HG03439 (cell line): ENCODE results near the gene CELSR1.

Experiments
- ATAC-seq: cut with Tn5 transposase; IDR thresholded peaks from one replicate; pipeline ENCODE4 v1.9.1; 2021; ENCODE audit warnings: mild to moderate bottlenecking, moderate library complexity; ENCODE audit not compliant: unreplicated experiment

The CELSR1 gene

GRCh38 chr22:46557736-46558480 lies 20.5 kb upstream of the CELSR1 start:
- no peak for ATAC-seq

- no peak for ATAC-seq
Measured at GRCh38 chr22:46556775-46557174, 19.4 kb upstream of the CELSR1 start.

- no peak for ATAC-seq
Measured at GRCh38 chr22:46553189-46553588, 15.8 kb upstream of the CELSR1 start.

- ATAC-seq: no peak
Measured at GRCh38 chr22:46551996-46552395, 14.6 kb upstream of the CELSR1 start.

- ATAC-seq: no peak
Measured at GRCh38 chr22:46551321-46551720, 13.9 kb upstream of the CELSR1 start.

- no peak for ATAC-seq
Measured at GRCh38 chr22:46549971-46550641, 12.7 kb upstream of the CELSR1 start.

GRCh38 chr22:46549563-46549840 lies 12.1 kb upstream of the CELSR1 start:
- ATAC-seq: no peak

GRCh38 chr22:46547883-46548244 lies 10.4 kb upstream of the CELSR1 start:
- no peak for ATAC-seq

GRCh38 chr22:46547179-46547882 lies 9.9 kb upstream of the CELSR1 start:
- ATAC-seq: no peak

- no peak for ATAC-seq
Measured at GRCh38 chr22:46546466-46547178, 9.2 kb upstream of the CELSR1 start.

GRCh38 chr22:46545086-46545792 lies 7.8 kb upstream of the CELSR1 start:
- ATAC-seq: no peak

GRCh38 chr22:46542011-46542985 lies 4.9 kb upstream of the CELSR1 start:
- no peak for ATAC-seq

- no peak for ATAC-seq
Measured at GRCh38 chr22:46541536-46541935, 4.1 kb upstream of the CELSR1 start.

GRCh38 chr22:46540874-46541273 lies 3.5 kb upstream of the CELSR1 start:
- ATAC-seq: no peak

- ATAC-seq: no peak
Measured at GRCh38 chr22:46539169-46539568, 1.7 kb upstream of the CELSR1 start.

GRCh38 chr22:46538814-46539160 lies 1.4 kb upstream of the CELSR1 start:
- no peak for ATAC-seq

GRCh38 chr22:46537946-46538813 lies 760 bp upstream of the CELSR1 start:
- ATAC-seq: no peak

GRCh38 chr22:46536537-46537224 lies 739 bp downstream of the CELSR1 start:
- ATAC-seq: no peak
